Myocyte (in vitro differentiated cells): ENCODE measurements around the gene THOP1. TPM values are rescaled to one million over a fixed set of nuclear protein-coding genes. Genes with fewer than 3 reads are reported as not detected.

Experiments
- DNase-seq: peaks from one replicate; pipeline ENCODE4 v3.0.0-alpha.2; 2012; ENCODE audit warnings: low read depth
- total RNA-seq: library from RNA; depleted of rRNA; stranded (reverse); fragments of >200 nt; gene quantifications from 2 replicates; pipeline ENCODE4 v1.2.3, GENCODE V29; 2014

The THOP1 gene
- total RNA-seq, 1 donor from 2014 or later: 102 TPM

GRCh38 chr19:2761876-2762782 lies 23.2 kb upstream of the THOP1 start:
- DNase-seq: no peak

- no peak for DNase-seq
Observed at GRCh38 chr19:2762783-2763496, 22.4 kb upstream of the THOP1 start.

GRCh38 chr19:2763687-2764086 lies 21.6 kb upstream of the THOP1 start:
- DNase-seq: no peak

GRCh38 chr19:2764945-2765344 lies 20.4 kb upstream of the THOP1 start:
- no peak for DNase-seq

GRCh38 chr19:2765376-2765775 lies 19.9 kb upstream of the THOP1 start:
- DNase-seq: no peak

GRCh38 chr19:2766594-2767372 lies 18.5 kb upstream of the THOP1 start:
- no peak for DNase-seq

- DNase-seq: no peak
Observed at GRCh38 chr19:2767688-2768087, 17.6 kb upstream of the THOP1 start.

- no peak for DNase-seq
Observed at GRCh38 chr19:2768365-2769132, 16.8 kb upstream of the THOP1 start.

- no peak for DNase-seq
Observed at GRCh38 chr19:2769218-2769617, 16.1 kb upstream of the THOP1 start.

- peak; percentile 90 for DNase-seq
Observed at GRCh38 chr19:2770055-2771013, 15.0 kb upstream of the THOP1 start.

- peak; percentile 92 for DNase-seq
Observed at GRCh38 chr19:2771786-2772674, 13.3 kb upstream of the THOP1 start.

- DNase-seq: no peak
Observed at GRCh38 chr19:2774083-2774679, 11.1 kb upstream of the THOP1 start.

- DNase-seq: peak; percentile 46
Observed at GRCh38 chr19:2774953-2775555, 10.2 kb upstream of the THOP1 start.

GRCh38 chr19:2775556-2776430 lies 9.5 kb upstream of the THOP1 start:
- peak; percentile 89 for DNase-seq

- peak; percentile 51 for DNase-seq
Observed at GRCh38 chr19:2777952-2778683, 7.2 kb upstream of the THOP1 start.

GRCh38 chr19:2779121-2779740 lies 6.1 kb upstream of the THOP1 start:
- no peak for DNase-seq
